ENCODE measurements around the gene RABL3.

Gene RABL3

DNA sequence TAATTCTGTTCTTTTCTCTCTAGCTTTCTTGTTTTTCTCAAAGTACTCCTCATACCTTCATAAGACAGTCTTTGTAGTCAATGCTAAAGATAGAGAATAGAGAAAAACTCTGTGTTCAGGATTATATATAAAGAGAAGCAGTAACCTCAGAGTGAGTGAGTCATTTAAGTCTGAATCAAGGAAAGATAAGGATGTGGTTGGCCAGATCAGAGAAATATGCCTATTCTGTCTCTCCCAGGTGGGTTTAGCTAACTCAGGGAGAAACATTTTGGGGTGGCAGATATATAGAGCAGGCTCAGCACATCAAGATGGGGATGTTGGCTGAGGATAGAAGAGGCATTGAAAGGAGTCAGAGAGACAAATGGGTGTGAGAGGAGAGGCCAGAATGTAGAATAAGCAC lies 31.6 kb upstream of the RABL3 start:
- H3K4me3 ChIP-seq (ENCODE audit: low read length) = no peak overlapping the region
- no peak for DNase-seq (ENCODE audit: low read depth)
- no peak for TF ChIP-seq CTCF (conservative IDR thresholded peaks at IDR 0.05; ENCODE audit: low read length)

GRCh38 chr3:120772081-120772480 lies 29.8 kb upstream of the RABL3 start:
- no peak for DNase-seq (ENCODE audit: low read depth)
- no peak for TF ChIP-seq CTCF (conservative IDR thresholded peaks at IDR 0.05; ENCODE audit: low read length)
- no peak overlapping the region for H3K4me3 ChIP-seq (ENCODE audit: low read length)

DNA sequence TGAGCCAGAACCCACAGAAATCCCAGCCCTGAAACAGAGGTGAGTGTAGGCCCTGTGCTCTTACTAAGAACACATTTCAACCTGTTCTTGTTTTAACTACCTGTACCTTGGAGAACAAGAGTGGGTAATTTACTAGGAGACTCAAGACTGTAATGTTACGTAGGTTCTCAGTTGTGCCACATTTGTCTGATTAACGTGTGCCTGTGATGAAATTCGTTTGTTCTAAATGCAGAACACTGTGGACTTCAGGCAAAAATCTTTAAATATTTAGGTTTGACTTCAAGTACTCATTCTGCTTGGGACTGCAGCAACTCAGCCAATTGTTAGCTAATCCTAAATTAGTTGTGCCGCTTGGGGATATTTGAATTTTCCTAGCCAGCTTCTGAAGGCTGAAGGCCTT lies 28.6 kb upstream of the RABL3 start:
- DNase-seq (ENCODE audit: low read depth) = no peak
- H3K4me3 ChIP-seq (ENCODE audit: low read length) = no peak overlapping the region
- TF ChIP-seq CTCF (conservative IDR thresholded peaks at IDR 0.05; ENCODE audit: low read length) = no peak

DNA sequence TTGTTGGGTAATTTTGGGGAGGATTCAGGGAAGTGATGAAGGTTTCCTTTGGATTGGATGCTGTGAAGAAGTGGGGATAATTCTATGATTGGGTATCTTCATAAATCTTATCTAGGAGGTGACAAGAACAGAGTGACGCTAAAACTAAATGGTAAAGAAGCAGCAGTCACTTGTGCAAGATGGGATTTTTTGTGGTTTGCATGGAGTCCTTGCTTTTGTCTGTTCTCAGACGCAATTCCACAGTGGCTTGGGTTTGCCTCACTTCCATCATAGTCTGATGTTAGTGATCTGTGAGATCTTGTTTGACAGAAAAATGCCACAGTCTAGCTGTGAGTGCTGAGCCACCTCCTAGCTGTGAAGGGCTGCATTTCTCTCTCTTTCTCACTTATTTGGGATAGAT lies 27.1 kb upstream of the RABL3 start:
- DNase-seq (ENCODE audit: low read depth) = no peak
- H3K4me3 ChIP-seq (ENCODE audit: low read length) = no peak overlapping the region
- no peak for TF ChIP-seq CTCF (conservative IDR thresholded peaks at IDR 0.05; ENCODE audit: low read length)

DNA sequence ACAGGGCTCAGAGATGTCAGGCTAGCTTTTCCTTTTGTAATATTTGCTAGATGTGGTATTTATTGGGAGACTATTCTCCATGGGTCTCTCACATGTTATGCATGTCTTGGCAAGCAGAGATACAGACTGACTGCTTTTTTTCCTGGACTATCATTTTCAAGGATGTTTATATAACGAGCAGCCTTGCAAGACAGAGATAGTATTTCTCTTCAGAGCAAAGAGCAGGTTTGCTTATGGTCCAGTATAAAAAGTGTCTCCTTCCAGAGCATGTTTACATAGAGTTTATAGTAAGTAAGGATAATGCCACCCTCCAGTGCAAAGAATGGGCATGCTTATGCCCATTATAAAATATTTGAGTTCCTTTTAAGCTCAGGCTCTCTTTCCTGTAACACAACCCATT lies 24.8 kb upstream of the RABL3 start:
- no peak for DNase-seq (ENCODE audit: low read depth)
- no peak for TF ChIP-seq CTCF (conservative IDR thresholded peaks at IDR 0.05; ENCODE audit: low read length)
- no peak overlapping the region for H3K4me3 ChIP-seq (ENCODE audit: low read length)

DNA sequence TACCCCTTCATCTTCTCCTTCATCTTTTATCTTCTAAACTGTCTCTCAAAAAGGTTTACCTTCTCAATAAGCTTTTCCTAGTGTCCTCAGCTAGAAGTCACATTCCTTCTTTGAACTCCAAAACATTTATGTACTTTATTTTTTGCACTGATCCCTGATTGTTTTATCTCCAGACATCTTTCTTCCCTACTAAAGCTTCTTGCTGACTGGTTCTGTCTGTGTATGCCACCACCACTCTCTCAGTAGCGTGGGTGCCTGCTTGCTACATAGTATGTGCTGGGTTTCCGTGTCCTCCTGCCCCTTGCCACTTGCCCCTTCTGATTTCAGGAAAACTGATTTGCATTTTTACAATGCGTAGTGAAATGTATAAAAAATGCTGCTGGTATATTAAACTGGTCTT lies 24.3 kb upstream of the RABL3 start:
- no peak for DNase-seq (ENCODE audit: low read depth)
- no peak overlapping the region for H3K4me3 ChIP-seq (ENCODE audit: low read length)
- TF ChIP-seq CTCF (conservative IDR thresholded peaks at IDR 0.05; ENCODE audit: low read length) = no peak

DNA sequence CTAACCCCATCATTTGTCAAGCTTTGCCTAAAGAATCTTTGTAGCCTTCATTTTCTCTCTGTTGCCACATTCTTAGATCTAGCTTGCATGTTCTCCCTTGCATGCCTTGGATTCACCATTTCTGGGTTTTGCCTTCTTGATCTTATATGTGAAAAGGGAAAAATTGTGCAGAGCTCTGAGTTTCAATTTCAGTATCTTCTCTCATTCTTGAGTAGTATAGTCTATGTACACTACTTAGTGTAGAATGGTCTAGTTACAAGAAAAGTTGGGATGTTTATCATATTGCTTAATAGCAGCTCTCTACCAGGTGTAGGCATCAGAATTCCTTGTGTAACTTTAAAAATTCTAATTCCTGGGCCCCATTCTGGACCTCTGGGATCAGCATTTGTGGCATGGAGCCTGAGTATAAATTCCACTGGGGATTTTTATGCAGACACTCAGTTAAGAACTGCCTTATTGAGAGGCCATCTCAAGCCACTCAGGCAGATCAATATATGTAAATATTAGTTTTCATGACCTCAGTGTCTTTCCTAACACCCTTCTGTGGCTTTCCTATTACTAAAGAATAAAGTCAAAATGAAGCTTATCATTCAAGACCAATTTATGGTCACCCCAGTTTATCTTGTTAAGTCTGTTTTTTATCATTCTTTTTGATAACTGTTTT lies 23.6 kb upstream of the RABL3 start:
- DNase-seq (ENCODE audit: low read depth) = no peak
- no peak for TF ChIP-seq CTCF (conservative IDR thresholded peaks at IDR 0.05; ENCODE audit: low read length)
- H3K4me3 ChIP-seq (ENCODE audit: low read length) = no peak overlapping the region

All from AG10803 (cell line).